Choroid plexus epithelial cell (primary cell): ENCODE data around the gene TRIB2.
"Not testable (repeated sequence)": the region's sequence is repeated elsewhere in the genome, so short reads cannot be mapped to it uniquely, and the experiment has no call there.

Experiments used
- DNase-seq: peaks from one replicate; pipeline ENCODE4 v3.0.0-alpha.2; 2010; ENCODE audit warnings: low read depth
- H3K4me3 ChIP-seq: 2 replicates; pipeline ENCODE4 v1.5.1; 2011; ENCODE audit warnings: low read depth, mild to moderate bottlenecking, control low read depth, low read length, moderate library complexity
- TF ChIP-seq, protein P1 (sequence below): conservative IDR thresholded peaks from 2 replicates; pipeline ENCODE4 v1.5.1; 2011; ENCODE audit warnings: low read depth, mild to moderate bottlenecking, control low read depth, inconsistent platforms, low read length, moderate library complexity

The TRIB2 gene

DNA sequence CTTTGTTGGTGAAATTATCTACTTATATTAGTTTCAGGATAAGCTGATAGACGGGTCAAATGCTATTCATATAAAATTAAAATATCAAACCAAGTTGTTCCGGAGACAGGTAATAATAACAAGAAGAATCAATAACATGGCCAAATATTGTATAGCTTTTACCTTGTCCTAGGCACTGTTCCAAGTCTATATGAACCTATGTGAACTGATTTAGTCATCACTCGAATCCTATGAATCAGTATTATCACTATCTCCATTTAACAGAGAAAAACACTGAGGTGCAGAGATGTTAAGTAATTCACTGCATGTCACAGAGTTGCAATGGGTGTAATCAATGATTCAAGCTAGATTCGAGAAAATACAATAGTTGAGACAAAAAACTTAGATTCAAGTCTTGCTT, 40.0 kb upstream of the TRIB2 start:
- H3K4me3 ChIP-seq: no peak overlapping the region
- TF ChIP-seq, protein P1, sequence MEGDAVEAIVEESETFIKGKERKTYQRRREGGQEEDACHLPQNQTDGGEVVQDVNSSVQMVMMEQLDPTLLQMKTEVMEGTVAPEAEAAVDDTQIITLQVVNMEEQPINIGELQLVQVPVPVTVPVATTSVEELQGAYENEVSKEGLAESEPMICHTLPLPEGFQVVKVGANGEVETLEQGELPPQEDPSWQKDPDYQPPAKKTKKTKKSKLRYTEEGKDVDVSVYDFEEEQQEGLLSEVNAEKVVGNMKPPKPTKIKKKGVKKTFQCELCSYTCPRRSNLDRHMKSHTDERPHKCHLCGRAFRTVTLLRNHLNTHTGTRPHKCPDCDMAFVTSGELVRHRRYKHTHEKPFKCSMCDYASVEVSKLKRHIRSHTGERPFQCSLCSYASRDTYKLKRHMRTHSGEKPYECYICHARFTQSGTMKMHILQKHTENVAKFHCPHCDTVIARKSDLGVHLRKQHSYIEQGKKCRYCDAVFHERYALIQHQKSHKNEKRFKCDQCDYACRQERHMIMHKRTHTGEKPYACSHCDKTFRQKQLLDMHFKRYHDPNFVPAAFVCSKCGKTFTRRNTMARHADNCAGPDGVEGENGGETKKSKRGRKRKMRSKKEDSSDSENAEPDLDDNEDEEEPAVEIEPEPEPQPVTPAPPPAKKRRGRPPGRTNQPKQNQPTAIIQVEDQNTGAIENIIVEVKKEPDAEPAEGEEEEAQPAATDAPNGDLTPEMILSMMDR: no peak
- no peak for DNase-seq

DNA sequence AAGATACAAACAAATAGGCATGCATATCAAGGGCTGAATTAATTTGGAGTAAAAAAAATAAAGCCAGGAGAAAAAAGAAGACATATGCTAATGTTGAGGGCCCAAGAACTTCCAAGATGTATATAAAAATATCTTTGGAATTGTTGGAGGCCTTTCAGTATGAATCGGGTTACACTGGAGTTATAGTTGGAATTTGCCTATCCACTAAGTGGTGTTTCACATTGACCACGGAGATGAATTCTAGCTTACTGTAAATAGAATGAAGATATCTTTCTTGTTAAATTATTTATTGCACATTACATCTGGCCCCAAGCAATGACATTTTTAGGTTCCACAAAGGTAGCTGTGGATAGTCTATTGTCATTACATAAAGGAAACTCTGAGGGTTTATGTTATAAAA, 38.5 kb upstream of the TRIB2 start:
- TF ChIP-seq, protein P1: no peak
- no peak overlapping the region for H3K4me3 ChIP-seq
- DNase-seq: no peak

DNA sequence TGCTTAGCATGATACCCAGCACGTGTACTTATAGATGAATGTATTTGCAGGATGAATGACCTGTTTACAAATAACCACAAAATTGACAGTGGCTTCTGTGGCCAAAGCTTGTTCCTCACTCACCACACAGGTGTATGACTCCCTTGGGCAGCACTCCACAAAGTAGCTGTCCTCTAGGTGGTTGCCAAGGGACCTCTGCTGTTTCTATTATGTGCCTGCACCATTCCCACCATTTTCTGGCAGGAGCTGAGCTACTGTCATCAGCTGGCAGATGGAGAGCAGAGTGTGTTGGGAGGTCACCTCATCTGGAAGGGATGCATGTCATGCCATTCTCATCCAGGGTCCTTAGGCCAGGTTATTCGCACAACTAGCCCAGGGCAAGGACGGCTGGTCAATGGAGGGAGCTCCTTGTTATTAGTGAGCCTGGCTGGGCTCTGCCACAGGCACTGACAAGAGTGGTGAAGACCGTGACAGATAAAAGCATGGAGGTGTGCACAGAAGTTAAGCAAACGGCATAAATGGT, 37.1 kb upstream of the TRIB2 start:
- no peak overlapping the region for H3K4me3 ChIP-seq
- TF ChIP-seq, protein P1: no peak
- no peak for DNase-seq

DNA sequence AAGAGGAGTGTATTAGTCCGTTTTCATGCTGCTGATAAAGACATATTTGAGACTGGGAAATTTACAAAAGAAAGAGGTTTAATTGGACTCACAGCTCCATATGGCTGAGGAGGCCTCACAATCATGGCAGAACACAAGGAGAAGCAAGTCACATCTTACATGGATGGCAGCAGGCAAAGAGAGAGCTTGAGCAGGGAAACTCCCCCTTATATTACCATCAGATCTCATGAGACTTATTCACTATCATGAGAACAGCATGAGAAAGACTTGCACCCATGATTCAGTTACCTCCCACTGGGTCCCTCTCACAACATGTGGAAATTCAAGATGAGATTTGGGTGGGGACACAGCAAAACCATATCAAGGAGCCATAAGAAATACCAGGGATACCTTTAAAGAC, 36.6 kb upstream of the TRIB2 start:
- H3K4me3 ChIP-seq, DNase-seq: not testable (repeated sequence)

DNA sequence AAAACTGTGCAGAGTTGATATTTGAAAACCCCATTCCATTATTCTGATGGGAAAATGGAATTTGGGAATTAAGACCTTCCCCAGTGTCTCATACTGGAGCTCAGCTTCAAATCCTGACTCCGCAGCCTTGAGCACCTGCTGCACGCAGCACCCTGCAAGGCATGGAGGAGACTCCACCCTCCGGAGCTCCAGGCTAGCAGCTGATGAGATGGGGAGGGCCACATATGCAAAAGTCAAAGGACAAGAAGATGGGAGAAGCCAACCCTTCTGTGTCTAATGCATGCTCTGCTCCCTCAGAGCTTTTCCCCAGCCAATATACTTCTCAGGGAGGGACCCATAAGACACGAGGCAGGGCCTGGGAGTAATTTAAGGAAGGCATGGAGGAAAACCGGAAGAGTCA, 34.7 kb upstream of the TRIB2 start:
- TF ChIP-seq, protein P1: no peak
- no peak for DNase-seq

DNA sequence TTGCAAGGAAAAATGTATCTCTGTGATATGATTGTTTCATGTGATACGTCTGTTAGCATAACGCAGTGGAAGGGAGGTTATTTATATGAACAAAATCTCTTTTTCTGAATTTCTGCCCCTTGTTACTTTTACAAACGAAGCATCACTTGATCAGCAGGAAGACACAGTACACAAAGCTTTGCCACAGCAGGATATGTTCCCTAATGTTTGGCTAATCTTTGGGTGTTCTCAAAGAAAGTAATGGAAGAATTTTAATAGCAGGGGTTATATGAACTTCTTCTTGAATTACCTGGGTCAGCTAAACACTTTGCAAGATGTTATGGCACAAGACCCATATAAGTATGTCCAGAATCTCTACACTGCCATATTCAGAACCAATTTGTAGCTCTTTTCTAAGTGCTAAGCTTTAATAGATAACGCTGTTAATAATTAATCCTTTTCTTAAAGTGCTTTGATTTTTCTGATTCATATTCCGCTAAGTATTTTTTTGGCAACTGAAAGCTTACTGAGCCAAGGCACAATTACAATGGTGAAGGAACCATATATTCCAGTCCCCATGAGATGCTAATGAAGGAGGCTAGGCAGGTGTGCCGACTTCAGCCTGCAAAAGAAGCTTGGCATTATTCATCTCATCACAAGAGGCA, 33.2 kb upstream of the TRIB2 start:
- TF ChIP-seq, protein P1: no peak
- DNase-seq: no peak
- H3K4me3 ChIP-seq: no peak overlapping the region

More for the DNA sequence above, 34.7 kb upstream of the TRIB2 start:
- H3K4me3 ChIP-seq: no peak overlapping the region

DNA sequence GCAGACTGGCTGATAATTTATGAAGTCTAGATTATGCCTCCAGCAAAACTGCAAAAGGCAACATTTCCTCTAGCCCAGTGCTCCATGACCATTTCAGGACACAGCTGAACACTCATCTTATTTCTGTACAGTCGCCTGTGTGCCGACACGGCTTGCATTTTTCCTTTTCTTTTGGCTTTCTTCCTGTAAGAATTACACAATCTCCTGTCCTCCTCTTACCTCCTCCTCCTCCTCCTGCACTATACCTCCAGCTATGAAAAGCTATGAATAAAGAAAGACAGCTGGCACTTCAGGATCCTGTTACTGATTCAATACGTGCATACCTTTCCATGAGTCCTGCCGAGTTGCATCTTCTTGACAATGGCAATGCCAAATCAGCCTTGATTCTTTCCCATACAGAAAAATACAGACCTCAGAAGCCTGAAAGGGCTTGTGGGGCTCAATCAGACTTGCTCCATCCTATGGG, 32.2 kb upstream of the TRIB2 start:
- TF ChIP-seq, protein P1: no peak
- DNase-seq: peak; percentile 70
- no peak overlapping the region for H3K4me3 ChIP-seq
